GM23338 (cell line): Measurements from ENCODE around the gene MYG1. TPM values are rescaled to one million over a fixed set of nuclear protein-coding genes. Genes with fewer than 3 reads are reported as not detected.

Experiments
- ATAC-seq: fragments of 200-7000 bp; cut with Tn5 transposase; 3 replicates; pipeline ENCODE4 v1.9.1; 2020
- DNase-seq: peaks from one replicate; pipeline ENCODE4 v3.0.0-alpha.2; 2015; ENCODE audit warnings: low spot score
- H2AFZ ChIP-seq: fragments of 200-600 bp; sonication (generic); 2 replicates; pipeline ENCODE4 v1.8.0; 2016; ENCODE audit warnings: antibody characterized with exemption, mild to moderate bottlenecking, moderate library complexity
- H3F3A ChIP-seq: fragments of 200-600 bp; sonication (generic); replicated peaks from 2 replicates; pipeline ENCODE4 v1.8.0; 2017; ENCODE audit warnings: antibody characterized with exemption, mixed run types, low read depth
- H3K27ac ChIP-seq: fragments of 200-600 bp; sonication (generic); 2 replicates; pipeline ENCODE4 v1.6.1; 2016; ENCODE audit warnings: low read depth
- H3K27me3 ChIP-seq: fragments of 200-600 bp; sonication (generic); 2 replicates; pipeline ENCODE4 v1.8.0; 2016; ENCODE audit warnings: mild to moderate bottlenecking, mixed run types, moderate library complexity; ENCODE audit not compliant: insufficient read depth
- H3K36me3 ChIP-seq: fragments of 200-600 bp; sonication (generic); 2 replicates; pipeline ENCODE4 v1.8.0; 2016; ENCODE audit warnings: mild to moderate bottlenecking; ENCODE audit not compliant: insufficient read depth
- H3K4me1 ChIP-seq: fragments of 200-600 bp; sonication (generic); 2 replicates; pipeline ENCODE4 v1.8.0; 2016; ENCODE audit warnings: mild to moderate bottlenecking, moderate library complexity; ENCODE audit not compliant: insufficient read depth
- H3K4me2 ChIP-seq: fragments of 200-600 bp; sonication (generic); 2 replicates; pipeline ENCODE4 v1.7.1; 2017; ENCODE audit warnings: mixed run types
- H3K4me3 ChIP-seq: fragments of 200-600 bp; sonication (generic); 2 replicates; pipeline ENCODE4 v1.6.1; 2016; ENCODE audit warnings: mixed run types
- H3K79me2 ChIP-seq: fragments of 200-600 bp; sonication (generic); replicated peaks from 2 replicates; pipeline ENCODE4 v1.8.0; 2017; ENCODE audit warnings: mild to moderate bottlenecking; ENCODE audit not compliant: insufficient read depth
- H3K9me2 ChIP-seq: fragments of 200-600 bp; sonication (generic); 2 replicates; pipeline ENCODE4 v1.8.0; 2017; ENCODE audit not compliant: insufficient read depth
- H4K20me1 ChIP-seq: fragments of 200-600 bp; sonication (generic); replicated peaks from 2 replicates; pipeline ENCODE4 v1.8.0; 2017; ENCODE audit warnings: mild to moderate bottlenecking; ENCODE audit not compliant: insufficient read depth
- H3K27ac Mint-ChIP-seq: 2 replicates; pipeline ENCODE4 v1.8.0; 2020; ENCODE audit warnings: inconsistent platforms, mild to moderate bottlenecking, moderate library complexity, mixed read lengths
- H3K27me3 Mint-ChIP-seq: 3 replicates; pipeline ENCODE4 v1.8.0; 2022; ENCODE audit warnings: low read depth, mild to moderate bottlenecking, moderate library complexity, mixed read lengths, inconsistent platforms; ENCODE audit not compliant: insufficient read depth, poor library complexity
- H3K36me3 Mint-ChIP-seq: 3 replicates; pipeline ENCODE4 v1.8.0; 2021; ENCODE audit warnings: low read depth, mild to moderate bottlenecking, inconsistent platforms, moderate library complexity, mixed read lengths
- H3K4me1 Mint-ChIP-seq: 3 replicates; pipeline ENCODE4 v1.8.0; 2020; ENCODE audit warnings: mild to moderate bottlenecking, inconsistent platforms, mixed read lengths
- H3K4me3 Mint-ChIP-seq: 3 replicates; pipeline ENCODE4 v1.8.0; 2021; ENCODE audit warnings: moderate library complexity, mild to moderate bottlenecking, inconsistent platforms, mixed read lengths
- H3K9me3 Mint-ChIP-seq: 3 replicates; pipeline ENCODE4 v1.8.0; 2020; ENCODE audit warnings: moderate library complexity, mild to moderate bottlenecking, inconsistent platforms, mixed read lengths
- CREB1 ChIP-seq: fragments of 250-450 bp; sonication (Bioruptor Pico); IDR thresholded peaks from 2 replicates; pipeline ENCODE4 v1.5.0; 2020; ENCODE audit warnings: low read depth, mild to moderate bottlenecking, moderate library complexity
- EZH2 ChIP-seq: fragments of 200-600 bp; sonication (generic); IDR thresholded peaks from one replicate; pipeline ENCODE4 v1.8.0; 2017; ENCODE audit warnings: antibody characterized with exemption, mild to moderate bottlenecking, low read depth; ENCODE audit not compliant: unreplicated experiment
- NANOG ChIP-seq: IDR thresholded peaks from 2 replicates; pipeline ENCODE4 v1.6.1; 2016; ENCODE audit warnings: antibody characterized with exemption, borderline replicate concordance
- STAT1 ChIP-seq: IDR thresholded peaks from one replicate; pipeline ENCODE4 v1.6.1; 2016; ENCODE audit warnings: antibody characterized with exemption; ENCODE audit not compliant: unreplicated experiment
- ZNF331 ChIP-seq: fragments of 250-450 bp; sonication (Bioruptor Pico); IDR thresholded peaks from 2 replicates; pipeline ENCODE4 v1.5.0; 2020; ENCODE audit warnings: low read depth, mild to moderate bottlenecking, moderate library complexity
- polyA plus RNA-seq: library from polyadenylated mRNA; unstranded; fragments of >200 nt; fragmentation: Nextera tagmentation; extraction: Ambion mirVana; gene quantifications from 2 replicates; pipeline ENCODE4 v1.2.1, GENCODE V29; 2016
- total RNA-seq: library from RNA; depleted of rRNA; stranded (reverse); fragments of >200 nt; shearing (Covaris generic); gene quantifications from 2 replicates; pipeline ENCODE4 v1.2.3, GENCODE V29; 2014
- TF ChIP-seq, protein P1 (sequence below): IDR thresholded peaks from 2 replicates; pipeline ENCODE4 v1.6.1; 2016; ENCODE audit warnings: antibody characterized with exemption
- TF ChIP-seq, protein P2 (sequence below), 2 experiments: fragments of 200-600 bp in 1 of 2; sonication (generic) in 1 of 2; conservative IDR thresholded peaks; 2 replicates each; pipeline versions ENCODE4 v1.5.1 to v1.6.1; 2016 to 2017; ENCODE audit warnings: antibody characterized with exemption in 2 of 2, low read depth in 2 of 2, mild to moderate bottlenecking in 2 of 2, moderate library complexity in 1 of 2
- TF ChIP-seq, protein P3 (sequence below): IDR thresholded peaks from one replicate; pipeline ENCODE4 v1.6.1; 2018; ENCODE audit warnings: antibody characterized with exemption; ENCODE audit not compliant: unreplicated experiment

Gene MYG1
- total and polyA plus RNA-seq, 2 experiments from 2014 or later: 66.5 to 94.2 TPM

DNA sequence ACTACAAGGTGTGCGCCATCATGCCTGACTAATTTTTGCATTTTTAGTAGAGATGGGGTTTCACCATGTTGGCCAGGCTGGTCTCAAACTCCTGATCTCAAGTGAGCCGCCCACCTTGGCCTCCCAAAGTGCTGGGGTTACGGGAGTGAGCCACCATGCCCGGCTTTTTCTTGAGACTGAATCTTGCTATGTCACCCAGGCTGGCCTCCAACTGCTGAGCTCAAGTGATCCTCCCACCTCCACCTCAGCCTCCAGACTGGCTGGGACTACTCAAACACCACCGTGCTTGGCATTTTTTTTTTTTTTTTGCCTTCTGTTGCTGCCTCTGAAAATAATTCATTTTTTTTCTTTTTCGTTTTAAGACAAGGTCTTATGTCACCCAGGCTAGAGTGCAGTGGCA lies 39.6 kb upstream of the MYG1 start:
- TF ChIP-seq EZH2 (no peak), ZNF331 (CRISPR knock-in tag) (no peak)
- Histone ChIP-seq H3K36me3 (no peaks in the 10 kb centered on the region), H3K4me1 (no peaks in the 10 kb centered on the region), H3K4me2 (no peak overlapping the region), H3K27ac (no peak overlapping the region), H3F3A (0 out of 2 replicates have a peak, but pooled peaks cover 4% of the 10 kb centered on the region), H3K27me3 (no peaks in the 10 kb centered on the region), H2AFZ (no peak overlapping the region), H3K4me3 (no peak overlapping the region), H3K9me2 (no peaks in the 10 kb centered on the region), H4K20me1 (no peaks in the 10 kb centered on the region), H3K79me2 (no peaks in the 10 kb centered on the region)
- no peak overlapping the region for H3K4me3 Mint-ChIP-seq
- DNase-seq: no peak
- H3K9me3 Mint-ChIP-seq: no peaks in the 10 kb centered on the region
- H3K27ac Mint-ChIP-seq: no peak overlapping the region
- no peak for ATAC-seq
- no peaks in the 10 kb centered on the region for H3K4me1 Mint-ChIP-seq
- H3K27me3 Mint-ChIP-seq: peaks cover 7% of the 10 kb centered on the region
- H3K36me3 Mint-ChIP-seq: no peaks in the 10 kb centered on the region

DNA sequence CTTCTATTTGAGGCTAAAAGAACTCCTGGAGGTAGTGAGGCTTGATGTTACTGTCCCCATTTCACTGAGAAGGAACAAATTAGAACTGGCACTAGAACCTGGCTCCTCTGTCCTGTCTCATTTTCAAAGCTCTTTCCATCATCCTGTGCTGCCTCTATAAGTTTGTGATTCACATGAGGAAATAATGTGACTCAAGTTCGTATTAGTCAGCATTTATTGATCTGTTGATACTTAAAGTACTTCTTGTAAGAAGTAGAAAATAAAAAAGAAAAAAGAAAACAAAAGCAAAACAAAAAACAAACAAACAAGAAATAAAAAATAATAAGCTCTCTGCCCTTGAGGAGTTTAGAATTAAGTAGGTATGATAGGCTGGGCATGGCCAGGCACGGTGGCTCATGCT lies 33.7 kb upstream of the MYG1 start:
- Histone ChIP-seq H3K27me3 (no peaks in the 10 kb centered on the region), H3K79me2 (peaks cover 21% of the 10 kb centered on the region; the same call in 1 of the 2 replicates), H3K4me1 (peaks cover 12% of the 10 kb centered on the region), H3K27ac (no peak overlapping the region), H3K4me3 (no peak overlapping the region), H3F3A (0 out of 2 replicates have a peak, but pooled peaks cover 11% of the 10 kb centered on the region), H3K4me2 (no peak overlapping the region), H3K9me2 (no peaks in the 10 kb centered on the region), H4K20me1 (0 out of 2 replicates have a peak, but pooled peaks cover 4% of the 10 kb centered on the region), H2AFZ (no peak overlapping the region), H3K36me3 (0 out of 2 replicates have a peak, but pooled peaks cover 4% of the 10 kb centered on the region)
- Mint-ChIP-seq H3K27me3 (peaks cover 20% of the 10 kb centered on the region), H3K4me3 (no peak overlapping the region), H3K9me3 (no peaks in the 10 kb centered on the region), H3K4me1 (peaks cover 23% of the 10 kb centered on the region), H3K27ac (no peak overlapping the region), H3K36me3 (peaks cover 20% of the 10 kb centered on the region)
- no peak for DNase-seq
- TF ChIP-seq STAT1: no peak
- no peak for ATAC-seq

DNA sequence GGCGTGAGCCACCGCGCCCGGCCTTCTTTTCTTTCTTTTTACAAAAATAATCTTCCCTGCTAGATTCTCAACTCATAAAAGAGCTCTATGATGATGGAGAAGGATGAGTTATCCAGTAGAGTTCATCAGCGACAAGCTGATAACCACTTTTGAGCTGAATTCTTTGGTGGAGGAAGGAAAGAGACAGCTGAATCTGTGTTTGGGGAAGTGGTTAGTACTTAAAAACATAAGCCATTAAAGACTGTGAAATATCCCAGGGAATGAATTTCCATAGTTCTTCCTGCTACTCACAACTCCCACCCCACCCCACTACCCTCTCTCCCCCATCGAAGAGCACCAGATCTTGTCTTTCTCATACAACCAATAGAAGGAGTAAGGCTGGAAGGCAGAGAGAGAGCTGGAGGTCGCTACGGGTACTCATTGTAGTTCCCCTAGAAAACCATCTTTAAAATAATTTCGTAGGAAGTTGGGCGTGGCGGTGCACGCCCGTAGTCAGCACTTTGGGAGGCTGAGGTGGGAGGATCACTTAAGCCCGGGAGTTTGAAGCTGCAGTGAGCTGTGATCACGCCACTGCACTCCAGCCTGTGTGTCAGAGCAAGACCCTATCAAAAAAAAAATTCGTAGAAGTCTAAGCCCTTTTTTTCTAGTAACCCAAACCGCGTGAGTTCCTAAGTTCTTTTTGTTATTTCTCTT lies 32.0 kb upstream of the MYG1 start:
- Histone ChIP-seq H3K27me3 (no peaks in the 10 kb centered on the region), H3F3A (0 out of 2 replicates have a peak, but pooled peaks cover 13% of the 10 kb centered on the region), H3K4me2 (peak overlapping the region; percentile 97), H3K36me3 (0 out of 2 replicates have a peak, but pooled peaks cover 4% of the 10 kb centered on the region), H2AFZ (peak overlapping the region; percentile 84), H3K4me3 (peak overlapping the region; percentile 96), H4K20me1 (0 out of 2 replicates have a peak, but pooled peaks cover 6% of the 10 kb centered on the region), H3K9me2 (no peaks in the 10 kb centered on the region), H3K27ac (no peak overlapping the region), H3K4me1 (peaks cover 12% of the 10 kb centered on the region), H3K79me2 (peaks cover 21% of the 10 kb centered on the region; the same call in 1 of the 2 replicates)
- peak; percentile 8 for ATAC-seq
- Mint-ChIP-seq H3K4me3 (peak overlapping the region; percentile 96), H3K27me3 (peaks cover 23% of the 10 kb centered on the region), H3K36me3 (peaks cover 33% of the 10 kb centered on the region), H3K9me3 (no peaks in the 10 kb centered on the region; the same call in 2 of the 3 replicates), H3K4me1 (peaks cover 29% of the 10 kb centered on the region), H3K27ac (no peak overlapping the region)
- no peak for DNase-seq
- no peak for TF ChIP-seq CREB1 (CRISPR knock-in tag)
- TF ChIP-seq STAT1: no peak
- TF ChIP-seq, protein P1, sequence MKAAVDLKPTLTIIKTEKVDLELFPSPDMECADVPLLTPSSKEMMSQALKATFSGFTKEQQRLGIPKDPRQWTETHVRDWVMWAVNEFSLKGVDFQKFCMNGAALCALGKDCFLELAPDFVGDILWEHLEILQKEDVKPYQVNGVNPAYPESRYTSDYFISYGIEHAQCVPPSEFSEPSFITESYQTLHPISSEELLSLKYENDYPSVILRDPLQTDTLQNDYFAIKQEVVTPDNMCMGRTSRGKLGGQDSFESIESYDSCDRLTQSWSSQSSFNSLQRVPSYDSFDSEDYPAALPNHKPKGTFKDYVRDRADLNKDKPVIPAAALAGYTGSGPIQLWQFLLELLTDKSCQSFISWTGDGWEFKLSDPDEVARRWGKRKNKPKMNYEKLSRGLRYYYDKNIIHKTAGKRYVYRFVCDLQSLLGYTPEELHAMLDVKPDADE: no peak
- TF ChIP-seq, protein P2, sequence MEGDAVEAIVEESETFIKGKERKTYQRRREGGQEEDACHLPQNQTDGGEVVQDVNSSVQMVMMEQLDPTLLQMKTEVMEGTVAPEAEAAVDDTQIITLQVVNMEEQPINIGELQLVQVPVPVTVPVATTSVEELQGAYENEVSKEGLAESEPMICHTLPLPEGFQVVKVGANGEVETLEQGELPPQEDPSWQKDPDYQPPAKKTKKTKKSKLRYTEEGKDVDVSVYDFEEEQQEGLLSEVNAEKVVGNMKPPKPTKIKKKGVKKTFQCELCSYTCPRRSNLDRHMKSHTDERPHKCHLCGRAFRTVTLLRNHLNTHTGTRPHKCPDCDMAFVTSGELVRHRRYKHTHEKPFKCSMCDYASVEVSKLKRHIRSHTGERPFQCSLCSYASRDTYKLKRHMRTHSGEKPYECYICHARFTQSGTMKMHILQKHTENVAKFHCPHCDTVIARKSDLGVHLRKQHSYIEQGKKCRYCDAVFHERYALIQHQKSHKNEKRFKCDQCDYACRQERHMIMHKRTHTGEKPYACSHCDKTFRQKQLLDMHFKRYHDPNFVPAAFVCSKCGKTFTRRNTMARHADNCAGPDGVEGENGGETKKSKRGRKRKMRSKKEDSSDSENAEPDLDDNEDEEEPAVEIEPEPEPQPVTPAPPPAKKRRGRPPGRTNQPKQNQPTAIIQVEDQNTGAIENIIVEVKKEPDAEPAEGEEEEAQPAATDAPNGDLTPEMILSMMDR (conservative IDR thresholded peaks at IDR 0.05; ENCODE audit: low read depth in 2 of 2): no peak
- TF ChIP-seq NANOG: no peak
- TF ChIP-seq EZH2: no peak
- TF ChIP-seq, protein P3, sequence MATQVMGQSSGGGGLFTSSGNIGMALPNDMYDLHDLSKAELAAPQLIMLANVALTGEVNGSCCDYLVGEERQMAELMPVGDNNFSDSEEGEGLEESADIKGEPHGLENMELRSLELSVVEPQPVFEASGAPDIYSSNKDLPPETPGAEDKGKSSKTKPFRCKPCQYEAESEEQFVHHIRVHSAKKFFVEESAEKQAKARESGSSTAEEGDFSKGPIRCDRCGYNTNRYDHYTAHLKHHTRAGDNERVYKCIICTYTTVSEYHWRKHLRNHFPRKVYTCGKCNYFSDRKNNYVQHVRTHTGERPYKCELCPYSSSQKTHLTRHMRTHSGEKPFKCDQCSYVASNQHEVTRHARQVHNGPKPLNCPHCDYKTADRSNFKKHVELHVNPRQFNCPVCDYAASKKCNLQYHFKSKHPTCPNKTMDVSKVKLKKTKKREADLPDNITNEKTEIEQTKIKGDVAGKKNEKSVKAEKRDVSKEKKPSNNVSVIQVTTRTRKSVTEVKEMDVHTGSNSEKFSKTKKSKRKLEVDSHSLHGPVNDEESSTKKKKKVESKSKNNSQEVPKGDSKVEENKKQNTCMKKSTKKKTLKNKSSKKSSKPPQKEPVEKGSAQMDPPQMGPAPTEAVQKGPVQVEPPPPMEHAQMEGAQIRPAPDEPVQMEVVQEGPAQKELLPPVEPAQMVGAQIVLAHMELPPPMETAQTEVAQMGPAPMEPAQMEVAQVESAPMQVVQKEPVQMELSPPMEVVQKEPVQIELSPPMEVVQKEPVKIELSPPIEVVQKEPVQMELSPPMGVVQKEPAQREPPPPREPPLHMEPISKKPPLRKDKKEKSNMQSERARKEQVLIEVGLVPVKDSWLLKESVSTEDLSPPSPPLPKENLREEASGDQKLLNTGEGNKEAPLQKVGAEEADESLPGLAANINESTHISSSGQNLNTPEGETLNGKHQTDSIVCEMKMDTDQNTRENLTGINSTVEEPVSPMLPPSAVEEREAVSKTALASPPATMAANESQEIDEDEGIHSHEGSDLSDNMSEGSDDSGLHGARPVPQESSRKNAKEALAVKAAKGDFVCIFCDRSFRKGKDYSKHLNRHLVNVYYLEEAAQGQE: no peak
